IMR-90 (cell line): ENCODE data around the gene LATS2.

ENCODE experiments used
- MXI1 ChIP-seq: IDR thresholded peaks from 2 replicates; pipeline ENCODE4 v1.6.1; 2012; ENCODE audit warnings: low read depth, mild to moderate bottlenecking, low read length, moderate library complexity, borderline replicate concordance
- POLR2A ChIP-seq: IDR thresholded peaks from 2 replicates; pipeline ENCODE4 v1.6.1; 2012; ENCODE audit warnings: mild to moderate bottlenecking, low read depth, low read length
- RAD21 ChIP-seq: IDR thresholded peaks from 2 replicates; pipeline ENCODE4 v1.6.1; 2012; ENCODE audit warnings: low read length, improper control_type of control experiment
- TF ChIP-seq, protein P1 (sequence below): conservative IDR thresholded peaks from 2 replicates; pipeline ENCODE4 v1.5.1; 2012; ENCODE audit warnings: mild to moderate bottlenecking, low read depth, low read length, improper control_type of control experiment

DNA sequence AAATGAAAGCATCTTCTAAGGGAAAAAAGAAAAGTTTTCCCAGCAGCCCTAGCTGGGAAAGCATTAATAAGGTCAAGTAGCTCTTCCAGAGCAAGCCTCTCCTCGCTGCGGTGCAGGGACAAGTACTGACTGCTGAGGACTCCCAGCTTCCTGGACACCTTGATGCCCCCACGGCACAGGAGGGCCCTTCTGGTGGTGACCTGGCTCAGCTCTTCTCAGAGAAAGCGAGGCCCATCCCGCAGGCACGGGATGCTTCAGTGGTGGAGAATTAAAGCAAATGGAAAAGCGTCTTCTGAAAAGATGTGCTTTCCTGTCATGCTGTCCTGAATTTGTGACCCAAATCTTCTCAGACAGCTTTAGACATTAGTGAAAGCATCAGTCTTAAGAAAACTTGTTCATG, 38.8 kb upstream of the LATS2 start:
- TF ChIP-seq RAD21 (no peak), MXI1 (no peak), POLR2A (no peak)
- TF ChIP-seq, protein P1, sequence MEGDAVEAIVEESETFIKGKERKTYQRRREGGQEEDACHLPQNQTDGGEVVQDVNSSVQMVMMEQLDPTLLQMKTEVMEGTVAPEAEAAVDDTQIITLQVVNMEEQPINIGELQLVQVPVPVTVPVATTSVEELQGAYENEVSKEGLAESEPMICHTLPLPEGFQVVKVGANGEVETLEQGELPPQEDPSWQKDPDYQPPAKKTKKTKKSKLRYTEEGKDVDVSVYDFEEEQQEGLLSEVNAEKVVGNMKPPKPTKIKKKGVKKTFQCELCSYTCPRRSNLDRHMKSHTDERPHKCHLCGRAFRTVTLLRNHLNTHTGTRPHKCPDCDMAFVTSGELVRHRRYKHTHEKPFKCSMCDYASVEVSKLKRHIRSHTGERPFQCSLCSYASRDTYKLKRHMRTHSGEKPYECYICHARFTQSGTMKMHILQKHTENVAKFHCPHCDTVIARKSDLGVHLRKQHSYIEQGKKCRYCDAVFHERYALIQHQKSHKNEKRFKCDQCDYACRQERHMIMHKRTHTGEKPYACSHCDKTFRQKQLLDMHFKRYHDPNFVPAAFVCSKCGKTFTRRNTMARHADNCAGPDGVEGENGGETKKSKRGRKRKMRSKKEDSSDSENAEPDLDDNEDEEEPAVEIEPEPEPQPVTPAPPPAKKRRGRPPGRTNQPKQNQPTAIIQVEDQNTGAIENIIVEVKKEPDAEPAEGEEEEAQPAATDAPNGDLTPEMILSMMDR: no peak
